ENCODE results near the gene CLRN2.

CLRN2 gene

GRCh38 chr4:17514865-17515264 is at the start of gene CLRN2:
Gene CLRN2, plus strand, starts transcription at chr4:17515165. Its CDS starts 102 bp downstream, at chr4:17515267.
- no peak for FAIRE-seq

DNA sequence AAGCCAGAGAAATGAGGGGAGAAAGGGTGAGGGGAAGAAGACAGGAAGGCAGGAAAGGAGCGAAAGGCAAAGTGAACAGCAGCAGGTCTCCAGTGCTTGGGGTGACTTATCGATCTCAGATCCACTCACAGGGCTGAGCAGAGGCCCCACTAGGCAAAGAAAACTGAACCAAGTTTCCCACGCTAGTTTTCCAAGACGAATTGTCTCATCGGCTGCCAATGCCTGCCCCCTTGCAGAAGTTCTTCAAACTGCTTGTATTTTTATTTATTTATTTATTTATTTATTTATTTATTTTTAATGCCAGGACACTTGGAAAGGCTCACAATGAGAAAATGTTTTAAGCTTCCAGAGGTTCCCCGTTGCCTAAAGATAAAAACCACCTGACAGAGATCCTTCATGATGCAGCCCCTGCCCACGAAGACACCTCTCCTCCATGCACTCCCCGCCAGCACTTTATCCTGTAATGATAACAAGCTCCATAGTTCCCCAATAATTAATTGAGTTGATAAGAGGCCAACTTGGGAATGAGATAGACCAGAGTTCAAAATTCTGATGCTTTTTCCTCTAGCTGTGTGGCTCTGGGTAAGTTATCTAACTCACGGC is 46.2 kb upstream of the CLRN2 start:
- FAIRE-seq: no peak

DNA sequence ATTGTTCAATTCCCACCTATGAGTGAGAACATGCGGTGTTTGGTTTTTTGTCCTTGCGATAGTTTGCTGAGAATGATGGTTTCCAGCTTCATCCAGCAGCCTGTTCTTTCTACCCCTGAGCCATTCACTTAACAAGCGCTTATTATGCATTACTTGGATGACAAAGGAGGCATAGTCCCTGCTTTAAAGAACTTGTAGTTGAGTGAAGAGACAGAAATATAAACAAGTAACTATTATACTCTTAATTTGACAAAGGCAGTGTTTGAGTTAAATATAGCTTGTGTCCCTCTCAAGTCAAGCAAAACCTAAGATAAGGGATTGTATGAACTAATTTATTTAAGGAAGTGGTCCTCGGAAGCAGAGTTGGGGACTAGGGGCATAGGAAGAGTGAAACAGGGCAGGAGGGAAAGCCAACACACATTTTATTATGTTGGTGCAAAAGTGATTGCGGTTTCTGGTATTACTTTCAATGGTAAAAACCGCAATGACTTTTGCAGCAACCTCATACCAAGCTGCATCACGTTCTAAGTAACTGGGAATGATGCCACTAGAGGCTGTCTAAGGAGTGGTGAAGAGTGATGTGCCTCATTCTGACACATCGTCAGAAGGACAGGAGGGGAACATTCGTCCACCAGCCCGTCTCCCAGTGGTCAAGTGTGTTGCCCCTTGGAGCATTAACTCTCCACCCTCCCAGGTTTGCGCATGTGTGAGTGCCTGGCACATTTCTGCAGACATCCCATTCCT is 44.9 kb upstream of the CLRN2 start:
- FAIRE-seq: no peak

DNA sequence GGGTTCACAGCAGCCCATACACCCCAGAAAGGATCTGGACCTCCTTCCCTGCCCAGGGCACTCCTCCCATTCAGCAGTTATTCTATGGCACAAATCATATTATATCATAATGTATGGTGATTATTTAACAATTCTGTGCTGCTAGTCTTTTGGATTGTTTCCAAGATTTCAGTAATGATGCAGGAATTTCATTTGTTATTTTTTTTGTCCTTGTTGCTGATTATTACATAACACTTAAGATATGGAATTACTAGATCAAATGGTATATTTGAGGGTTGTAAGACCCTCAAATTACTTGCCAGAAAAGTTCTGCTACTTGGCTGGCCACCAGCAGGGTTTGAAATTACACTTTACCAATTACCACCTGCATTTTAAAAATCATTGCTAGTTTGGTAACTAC is 39.5 kb upstream of the CLRN2 start:
- FAIRE-seq: no peak

GRCh38 chr4:17476853-17477252 is 38.1 kb upstream of the CLRN2 start:
- no peak for FAIRE-seq

DNA sequence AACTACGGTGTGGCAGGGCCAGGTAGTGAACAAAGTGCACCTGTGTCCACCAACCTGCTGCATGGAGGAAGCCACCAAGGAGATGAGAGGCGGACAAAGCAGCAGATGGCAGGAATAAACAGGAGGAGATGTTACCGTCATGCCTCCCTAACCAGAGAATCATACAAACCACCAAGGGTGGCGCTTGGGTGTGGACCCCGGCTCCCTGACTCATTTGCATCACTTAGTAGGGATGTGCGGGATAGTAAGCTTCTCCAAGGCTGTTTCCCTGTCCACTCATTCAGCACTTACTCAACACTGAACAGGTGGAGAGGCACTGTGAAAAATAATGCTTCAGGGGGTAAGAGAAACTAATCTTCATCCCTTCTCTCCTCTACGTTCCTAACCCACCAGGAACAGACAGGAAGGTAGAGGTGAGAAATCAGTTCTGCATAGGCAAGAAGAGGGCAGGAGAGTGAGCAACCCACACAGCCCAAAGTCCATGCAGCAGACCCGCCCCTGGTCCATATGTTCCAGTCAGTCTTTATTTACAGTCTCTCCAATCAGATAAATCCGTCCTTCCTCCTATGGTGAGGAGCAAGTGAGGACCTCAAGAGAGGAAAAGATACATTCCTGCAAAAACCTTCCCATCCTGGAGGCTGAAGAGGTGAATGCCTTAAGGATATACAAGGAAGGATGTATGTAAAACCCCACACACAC is 37.0 kb upstream of the CLRN2 start:
- no peak for FAIRE-seq

DNA sequence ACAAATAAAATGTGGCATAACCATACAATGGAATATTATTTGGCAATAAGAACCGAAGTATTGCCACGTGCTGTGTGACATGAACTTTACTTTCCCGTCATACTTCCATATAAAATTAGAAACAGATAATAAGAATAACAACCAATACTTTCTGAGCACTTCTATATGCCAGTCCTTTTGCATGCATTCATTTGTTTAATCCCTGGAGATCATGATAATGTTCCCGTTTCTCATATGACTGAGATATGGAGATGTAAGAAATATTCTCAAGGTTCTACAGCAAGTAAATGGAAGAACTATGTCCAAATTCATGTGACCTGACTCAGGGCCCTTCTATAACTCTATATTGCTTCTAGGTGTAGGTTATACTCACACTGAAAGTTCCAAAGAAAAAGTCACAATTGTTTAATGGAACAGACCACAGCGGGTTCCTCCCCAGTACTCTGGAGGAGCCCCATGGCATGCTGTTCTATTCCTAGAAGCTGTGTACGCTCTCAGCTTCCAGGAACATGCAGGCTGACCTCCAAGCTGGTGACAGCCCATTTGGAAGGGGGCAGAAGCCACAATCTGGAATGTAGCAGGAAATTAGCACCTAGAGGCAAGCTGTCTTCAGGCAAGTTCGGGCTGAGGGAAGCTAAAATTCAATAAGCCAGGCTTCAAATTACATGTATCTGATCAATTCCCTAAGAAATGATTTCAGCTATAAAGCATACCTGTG is 34.6 kb upstream of the CLRN2 start:
- FAIRE-seq: no peak

DNA sequence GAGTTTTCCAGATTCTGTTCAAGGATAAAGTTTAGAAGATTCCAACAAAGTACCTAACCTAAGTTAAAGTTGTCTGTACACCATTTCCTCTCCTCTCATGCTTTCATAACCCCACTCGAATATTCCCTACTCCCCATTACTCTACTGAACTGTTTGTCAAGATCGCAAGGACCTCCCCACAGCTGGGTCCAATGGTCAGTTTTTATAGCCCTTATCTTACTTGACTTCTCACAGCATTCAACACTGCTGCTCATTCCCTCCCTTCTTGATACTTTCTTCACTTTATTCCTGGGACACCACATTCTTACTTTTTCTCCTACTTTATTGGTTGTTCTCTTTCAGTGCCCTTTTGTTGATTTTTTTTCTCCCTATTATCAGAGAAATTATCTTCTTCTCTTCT is 34.0 kb upstream of the CLRN2 start:
- no peak for FAIRE-seq

DNA sequence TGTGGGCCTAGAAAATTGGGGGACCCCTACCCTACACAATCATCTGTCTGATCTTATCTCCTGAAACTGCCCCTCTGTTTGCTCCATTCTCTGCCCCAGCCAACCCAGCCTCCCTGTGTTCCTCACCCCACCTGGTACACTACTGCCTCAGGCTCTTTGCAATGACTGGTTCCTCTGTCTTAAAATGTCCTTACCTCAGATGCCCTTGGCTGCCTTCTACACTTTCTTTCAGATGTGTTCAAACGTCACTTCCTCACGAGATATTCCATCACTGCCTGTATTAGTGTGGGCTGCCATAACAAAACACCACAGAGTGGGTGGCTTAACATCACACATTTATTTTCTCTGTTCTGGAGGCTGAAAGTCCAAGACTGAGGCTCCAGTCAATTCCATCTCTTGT is 32.2 kb upstream of the CLRN2 start:
- no peak for FAIRE-seq

DNA sequence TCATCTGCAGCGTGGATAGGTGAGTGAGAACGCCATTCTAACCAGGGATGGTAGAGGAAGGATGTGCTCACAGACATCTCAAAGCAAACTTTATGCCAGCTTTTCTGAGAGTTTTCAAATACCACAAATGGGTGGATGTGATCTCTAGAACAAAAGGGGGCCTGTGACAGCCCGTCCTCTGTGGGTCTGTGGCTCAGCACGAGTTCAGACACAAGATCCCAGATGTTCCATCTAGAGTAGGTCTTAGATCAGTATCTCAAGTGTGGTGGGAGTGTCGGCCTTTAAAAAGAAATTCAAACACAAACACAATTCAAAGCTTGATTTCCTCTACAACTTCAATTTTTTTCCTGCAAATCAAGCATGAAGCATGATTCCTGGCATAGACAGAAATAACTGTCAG is 25.8 kb upstream of the CLRN2 start:
- FAIRE-seq: no peak

- FAIRE-seq: peak; percentile 43
Observed at GRCh38 chr4:17489721-17490120, 25.2 kb upstream of the CLRN2 start.

DNA sequence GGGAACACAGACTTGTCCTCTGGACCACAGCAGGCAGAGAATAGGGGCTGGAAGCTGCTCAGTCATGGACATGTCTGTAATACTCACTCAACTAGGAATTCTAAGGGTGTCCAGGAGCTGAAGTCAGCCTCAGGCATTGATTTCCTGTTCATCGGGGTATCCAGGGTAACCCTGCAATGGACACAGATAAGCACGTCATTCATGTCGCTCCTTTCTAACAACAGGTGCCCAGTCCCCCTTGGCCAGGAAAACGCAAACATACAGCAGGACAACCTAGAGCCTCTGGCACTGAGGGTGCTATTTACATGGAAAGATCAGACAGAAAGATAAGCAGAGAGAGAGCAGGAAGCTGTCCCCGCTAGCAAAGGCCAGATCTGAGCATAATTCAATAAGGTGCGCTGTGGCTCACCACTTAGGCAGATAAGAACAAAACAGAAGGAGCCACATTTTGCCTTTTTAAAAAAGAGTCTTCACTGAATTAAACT is 24.3 kb upstream of the CLRN2 start:
- no peak for FAIRE-seq

GRCh38 chr4:17491196-17491595 is 23.8 kb upstream of the CLRN2 start:
- no peak for FAIRE-seq

- FAIRE-seq: no peak
Observed at GRCh38 chr4:17492058-17492741, 22.8 kb upstream of the CLRN2 start.

DNA sequence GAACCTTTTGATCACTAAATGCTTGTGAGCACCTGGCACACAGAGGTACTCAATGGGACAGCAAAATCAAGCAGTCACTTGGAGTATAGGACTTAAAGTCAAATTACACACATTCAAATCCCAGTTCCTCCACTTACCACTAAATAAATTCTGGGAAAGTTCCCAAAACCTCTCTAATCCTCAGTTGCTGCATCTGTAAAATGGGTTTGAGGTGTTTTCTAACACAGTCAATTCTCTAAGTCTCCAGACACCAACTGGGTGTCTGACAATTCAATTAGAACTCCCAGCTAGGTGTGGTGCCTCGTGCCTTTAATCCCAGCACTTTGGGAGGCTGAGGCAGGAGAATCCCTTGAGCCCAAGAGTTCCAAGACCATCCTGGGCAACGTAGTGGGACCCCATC is 22.1 kb upstream of the CLRN2 start:
- no peak for FAIRE-seq

DNA sequence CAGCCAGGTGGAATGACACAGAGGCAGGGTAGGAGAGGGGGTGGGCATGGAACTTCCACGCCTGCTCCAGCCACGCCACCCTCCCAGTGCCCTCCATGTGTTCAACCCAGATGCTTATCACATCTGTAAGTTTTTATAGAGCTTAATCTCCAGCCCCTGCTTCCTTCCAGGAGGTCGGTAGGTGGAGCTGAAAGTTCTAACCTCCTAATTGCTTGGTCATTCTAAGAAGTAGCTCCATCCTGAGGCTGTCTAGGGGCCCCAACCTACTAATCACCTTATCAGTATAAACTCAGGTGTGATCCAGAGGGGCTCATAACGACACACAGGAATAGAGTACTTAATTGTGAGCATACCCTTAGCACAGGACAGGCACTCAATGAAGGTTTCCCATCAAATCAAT is 21.3 kb upstream of the CLRN2 start:
- no peak for FAIRE-seq

GRCh38 chr4:17494258-17495190 is 20.4 kb upstream of the CLRN2 start:
- FAIRE-seq: no peak

DNA sequence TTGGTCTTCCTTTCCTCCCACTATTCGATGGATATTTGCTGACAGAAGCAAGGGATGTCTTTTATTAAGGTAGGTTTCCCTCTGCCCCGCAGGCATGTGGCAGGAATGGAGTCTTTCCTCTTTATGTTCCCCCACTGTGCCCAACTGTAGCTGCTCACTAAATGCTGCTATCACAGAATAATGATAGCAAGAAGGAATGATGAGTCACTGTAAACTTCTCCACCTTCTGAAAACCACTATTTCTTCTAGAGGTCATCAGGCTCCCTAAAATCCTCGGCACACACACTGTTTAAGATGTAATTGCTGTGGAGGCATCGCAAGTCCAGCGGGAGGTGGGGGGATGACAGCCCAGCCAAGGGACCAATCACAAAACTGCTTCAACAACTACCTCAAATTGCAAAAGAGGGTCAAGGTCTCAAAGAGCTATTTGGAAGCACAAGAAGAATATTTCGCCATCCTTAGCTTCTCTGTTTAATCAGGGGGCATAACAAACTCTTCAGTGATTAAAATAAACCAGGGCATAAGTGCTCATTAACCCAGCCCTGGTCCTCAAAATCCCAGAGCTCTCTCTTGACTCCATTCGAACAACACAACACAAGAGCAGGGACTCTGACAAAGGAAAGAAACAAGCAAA is 17.0 kb upstream of the CLRN2 start:
- no peak for FAIRE-seq

DNA sequence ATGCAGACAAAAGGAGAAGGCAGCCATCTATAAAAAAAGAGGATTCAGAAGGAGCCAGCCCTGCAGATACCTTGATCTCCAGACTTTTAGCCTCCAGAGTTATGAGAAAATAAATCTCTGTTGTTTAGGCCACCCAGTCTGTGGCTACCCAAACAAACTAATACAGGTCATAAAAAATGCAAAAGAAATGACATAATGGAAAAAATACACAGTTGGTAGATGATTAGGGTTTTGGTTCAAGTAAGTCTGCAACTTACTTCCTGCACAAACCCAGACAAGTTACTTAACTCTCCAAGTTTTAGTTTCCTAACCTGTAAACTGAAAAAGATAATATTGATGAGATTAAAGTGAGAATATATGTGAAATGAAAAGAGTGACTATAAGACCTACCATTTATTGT is 14.4 kb upstream of the CLRN2 start:
- FAIRE-seq: no peak

GRCh38 chr4:17502756-17503155 is 12.2 kb upstream of the CLRN2 start:
- no peak for FAIRE-seq

DNA sequence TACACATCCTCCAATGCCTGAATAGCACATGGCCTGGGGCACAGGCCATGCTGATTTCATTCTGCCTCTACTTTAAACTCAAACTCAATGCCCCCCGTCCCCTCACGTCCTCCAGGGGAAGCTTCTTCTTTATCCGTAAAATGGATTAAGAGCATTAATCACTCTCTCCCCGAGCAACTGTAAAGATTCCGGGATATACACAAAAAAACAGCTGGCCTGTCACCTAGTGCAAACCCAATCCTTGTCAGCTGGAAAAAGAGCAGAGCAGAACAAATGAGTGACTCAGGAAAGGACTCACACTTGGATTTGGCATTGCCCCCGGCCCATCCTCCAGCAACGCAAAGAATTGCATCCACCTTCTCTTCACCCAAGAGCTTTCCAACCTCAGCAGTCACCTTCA is 10.9 kb upstream of the CLRN2 start:
- no peak for FAIRE-seq

All from endometrium (tissue), 2 donors.